H9 (cell line): ENCODE results near the gene NFXL1. TPM values are rescaled to one million over a fixed set of nuclear protein-coding genes. Genes with fewer than 3 reads are reported as not detected.

Experiments
- DNase-seq: peaks from one replicate; pipeline ENCODE4 v3.0.0-alpha.2; 2017
- H2AFZ ChIP-seq: one replicate; pipeline ENCODE4 v1.6.1; 2013; ENCODE audit warnings: mild to moderate bottlenecking, low read length, control low read depth, moderate library complexity
- H2AK5ac ChIP-seq: 2 replicates; pipeline ENCODE4 v1.6.1; 2013; ENCODE audit warnings: low read length, control low read depth, mixed read lengths; ENCODE audit not compliant: insufficient read length
- H2BK120ac ChIP-seq: one replicate; pipeline ENCODE4 v1.6.1; 2013; ENCODE audit warnings: low read depth, mild to moderate bottlenecking, low read length, control low read depth, inconsistent platforms; ENCODE audit not compliant: poor library complexity, severe bottlenecking
- H2BK12ac ChIP-seq: 2 replicates; pipeline ENCODE4 v1.6.1; 2013; ENCODE audit warnings: low read length, control low read depth, mixed read lengths, low read depth; ENCODE audit not compliant: insufficient read length
- H2BK15ac ChIP-seq: 2 replicates; pipeline ENCODE4 v1.6.1; 2013; ENCODE audit warnings: low read depth, low read length, control low read depth
- H2BK20ac ChIP-seq: one replicate; pipeline ENCODE4 v1.6.1; 2013; ENCODE audit warnings: low read depth, mild to moderate bottlenecking, low read length, control low read depth, inconsistent platforms; ENCODE audit not compliant: poor library complexity, severe bottlenecking
- H2BK5ac ChIP-seq: 2 replicates; pipeline ENCODE4 v1.6.1; 2013; ENCODE audit warnings: low read length, control low read depth, mixed read lengths; ENCODE audit not compliant: insufficient read length
- H3K14ac ChIP-seq: 2 replicates; pipeline ENCODE4 v1.6.1; 2013; ENCODE audit warnings: low read length, control low read depth; ENCODE audit not compliant: insufficient read depth
- H3K18ac ChIP-seq: 2 replicates; pipeline ENCODE4 v1.6.1; 2013; ENCODE audit warnings: low read depth, mild to moderate bottlenecking, mixed read lengths, low read length, control low read depth; ENCODE audit not compliant: insufficient read length
- H3K23ac ChIP-seq: 2 replicates; pipeline ENCODE4 v1.6.1; 2013; ENCODE audit warnings: low read length, control low read depth, mixed read lengths, low read depth; ENCODE audit not compliant: insufficient read length
- H3K23me2 ChIP-seq: 2 replicates; pipeline ENCODE4 v1.6.1; 2013; ENCODE audit warnings: low read depth, mild to moderate bottlenecking, mixed read lengths, low read length, control low read depth; ENCODE audit not compliant: insufficient read length, poor library complexity, severe bottlenecking
- H3K27ac ChIP-seq: 2 replicates; pipeline ENCODE4 v1.5.1; 2013; ENCODE audit warnings: low read length, control low read depth, mixed read lengths, low read depth; ENCODE audit not compliant: insufficient read length
- H3K27me3 ChIP-seq: 2 replicates; pipeline ENCODE4 v1.6.1; 2013; ENCODE audit warnings: low read length, control low read depth, inconsistent platforms; ENCODE audit not compliant: insufficient read depth
- H3K4ac ChIP-seq: 2 replicates; pipeline ENCODE4 v1.6.1; 2013; ENCODE audit warnings: low read depth, mild to moderate bottlenecking, control low read depth, inconsistent platforms, low read length, moderate library complexity
- H3K4me1 ChIP-seq: 2 replicates; pipeline ENCODE4 v1.6.1; 2013; ENCODE audit warnings: low read length, control low read depth, inconsistent platforms; ENCODE audit not compliant: insufficient read depth
- H3K4me2 ChIP-seq: 2 replicates; pipeline ENCODE4 v1.6.1; 2013; ENCODE audit warnings: low read length, control low read depth, mixed read lengths; ENCODE audit not compliant: insufficient read length, insufficient read depth
- H3K56ac ChIP-seq: 2 replicates; pipeline ENCODE4 v1.6.1; 2013; ENCODE audit warnings: low read depth, mild to moderate bottlenecking, mixed read lengths, low read length, control low read depth; ENCODE audit not compliant: insufficient read length
- H3K79me1 ChIP-seq: 2 replicates; pipeline ENCODE4 v1.6.1; 2013; ENCODE audit warnings: low read depth, mild to moderate bottlenecking, moderate library complexity, low read length, control low read depth, inconsistent platforms; ENCODE audit not compliant: insufficient read depth, poor library complexity, severe bottlenecking
- H3K79me2 ChIP-seq: 2 replicates; pipeline ENCODE4 v1.6.1; 2013; ENCODE audit warnings: low read length, control low read depth, inconsistent platforms; ENCODE audit not compliant: insufficient read depth
- H3K9ac ChIP-seq: 2 replicates; pipeline ENCODE4 v1.6.1; 2013; ENCODE audit warnings: low read length, control low read depth, mixed read lengths; ENCODE audit not compliant: insufficient read length; ENCODE audit errors: extremely low read depth
- H3K9me3 ChIP-seq: one replicate; pipeline ENCODE4 v1.6.1; 2013; ENCODE audit warnings: low read depth, low read length, inconsistent platforms; ENCODE audit not compliant: control insufficient read depth
- H3T11ph ChIP-seq: one replicate; pipeline ENCODE4 v1.6.1; 2013; ENCODE audit warnings: mild to moderate bottlenecking, low read length, control low read depth, inconsistent platforms
- H4K20me1 ChIP-seq: one replicate; pipeline ENCODE4 v1.6.1; 2013; ENCODE audit not compliant: control insufficient read depth, insufficient read length, insufficient read depth
- H4K5ac ChIP-seq: 2 replicates; pipeline ENCODE4 v1.6.1; 2013; ENCODE audit warnings: low read depth, mild to moderate bottlenecking, mixed read lengths, low read length, control low read depth; ENCODE audit not compliant: insufficient read length
- H4K8ac ChIP-seq: replicated peaks from 2 replicates; pipeline ENCODE4 v1.6.1; 2013; ENCODE audit warnings: low read length, control low read depth, mixed read lengths, low read depth; ENCODE audit not compliant: insufficient read length
- H4K91ac ChIP-seq: 2 replicates; pipeline ENCODE4 v1.6.1; 2013; ENCODE audit warnings: low read depth, mild to moderate bottlenecking, moderate library complexity, mixed read lengths, low read length, control low read depth; ENCODE audit not compliant: insufficient read length
- H3K27ac Mint-ChIP-seq, 3 experiments: 2 replicates in 2 of 3; 3 replicates in 1 of 3; pipeline ENCODE4 v1.8.0; 2020 to 2021; ENCODE audit warnings: mixed read lengths in 3 of 3, mild to moderate bottlenecking in 1 of 3, moderate library complexity in 1 of 3
- H3K27me3 Mint-ChIP-seq: 2 replicates; pipeline ENCODE4 v1.8.0; 2021; ENCODE audit warnings: low read depth, mild to moderate bottlenecking, moderate library complexity, mixed read lengths
- H3K36me3 Mint-ChIP-seq, 3 experiments: 2 replicates in 2 of 3; 3 replicates in 1 of 3; pipeline ENCODE4 v1.8.0; 2020 to 2021; ENCODE audit warnings: low read depth in 3 of 3, mixed read lengths in 3 of 3; ENCODE audit not compliant: insufficient read depth in 1 of 3
- H3K4me1 Mint-ChIP-seq, 2 experiments: 2 replicates each; pipeline ENCODE4 v1.8.0; 2020; ENCODE audit warnings: mixed read lengths in 2 of 2
- H3K4me3 Mint-ChIP-seq, 2 experiments: 2 replicates in 1 of 2; 3 replicates in 1 of 2; pipeline ENCODE4 v1.8.0; 2020 to 2021; ENCODE audit warnings: mild to moderate bottlenecking in 2 of 2, mixed read lengths in 2 of 2, moderate library complexity in 1 of 2
- H3K9me3 Mint-ChIP-seq, 2 experiments: 2 replicates in 1 of 2; 3 replicates in 1 of 2; pipeline ENCODE4 v1.8.0; 2020; ENCODE audit warnings: mild to moderate bottlenecking in 2 of 2, mixed read lengths in 2 of 2, moderate library complexity in 1 of 2
- WGBS: extraction: QIAGEN DNeasy Blood & Tissue Kit; methylation state at CpG from one replicate; pipeline ENCODE4 v1.1.7; 2013; ENCODE audit warnings: missing lambda C conversion rate, low lambda C conversion rate, mixed read lengths; ENCODE audit not compliant: insufficient read length; ENCODE audit errors: extremely low coverage; 5-methylcytosine and 5-hydroxymethylcytosine counted together
- total RNA-seq: library from RNA; stranded (reverse); gene quantifications from 2 replicates; pipeline ENCODE4 v1.2.1, GENCODE V29; 2021
- TF ChIP-seq, protein P1 (sequence below): fragments of 200-600 bp; sonication (generic); conservative IDR thresholded peaks from 3 replicates; pipeline ENCODE4 v1.8.0; 2021; ENCODE audit warnings: antibody characterized with exemption, mild to moderate bottlenecking

The NFXL1 gene
- total RNA-seq, 1 experiment from 2014 or later: 33.8 TPM

- Mint-ChIP-seq H3K4me3 (no peak overlapping the region), H3K4me1 (peaks cover 8 to 9% of the 10 kb centered on the region in 2 experiments), H3K36me3 (peaks cover 0 to 14% (median 0%) of the 10 kb centered on the region in 3 experiments; a peak in 4 of 7 replicates), H3K27me3 (peaks cover 4% of the 10 kb centered on the region), H3K27ac (no peak overlapping the region; a peak in 1 of 7 replicates), H3K9me3 (peaks cover 10 to 13% of the 10 kb centered on the region in 2 experiments)
- no peak overlapping the region for H4K8ac ChIP-seq
- H3K23ac ChIP-seq: no peak overlapping the region
- H3K27ac ChIP-seq: no peak overlapping the region
- H4K5ac ChIP-seq: no peak overlapping the region
- no peak overlapping the region for H2BK120ac ChIP-seq
- no CpG with 5 or more reads among the region's 5 CpGs for WGBS
- no peak overlapping the region for H3K4ac ChIP-seq
- H3K23me2 ChIP-seq: peaks cover under 1% of the 10 kb centered on the region
- no peak overlapping the region for H3K4me2 ChIP-seq
- no peak for DNase-seq
- H3T11ph ChIP-seq: no peak overlapping the region
- no peaks in the 10 kb centered on the region for H3K79me1 ChIP-seq
- H2BK20ac ChIP-seq: no peak overlapping the region
- H3K79me2 ChIP-seq: no peaks in the 10 kb centered on the region
- no peaks in the 10 kb centered on the region for H4K20me1 ChIP-seq
- H2BK15ac ChIP-seq: no peak overlapping the region
- H3K9me3 ChIP-seq: no peaks in the 10 kb centered on the region
- H3K9ac ChIP-seq: no peak overlapping the region
- H3K27me3 ChIP-seq: no peaks in the 10 kb centered on the region
- H2AFZ ChIP-seq: no peak overlapping the region
- H2BK5ac ChIP-seq: no peak overlapping the region
- no peak overlapping the region for H2BK12ac ChIP-seq
- H3K56ac ChIP-seq: no peak overlapping the region
- peaks cover 6% of the 10 kb centered on the region; the same call in 1 of the 2 replicates for H3K4me1 ChIP-seq
- no peak overlapping the region for H3K18ac ChIP-seq
- no peak overlapping the region for H2AK5ac ChIP-seq
- TF ChIP-seq, protein P1, sequence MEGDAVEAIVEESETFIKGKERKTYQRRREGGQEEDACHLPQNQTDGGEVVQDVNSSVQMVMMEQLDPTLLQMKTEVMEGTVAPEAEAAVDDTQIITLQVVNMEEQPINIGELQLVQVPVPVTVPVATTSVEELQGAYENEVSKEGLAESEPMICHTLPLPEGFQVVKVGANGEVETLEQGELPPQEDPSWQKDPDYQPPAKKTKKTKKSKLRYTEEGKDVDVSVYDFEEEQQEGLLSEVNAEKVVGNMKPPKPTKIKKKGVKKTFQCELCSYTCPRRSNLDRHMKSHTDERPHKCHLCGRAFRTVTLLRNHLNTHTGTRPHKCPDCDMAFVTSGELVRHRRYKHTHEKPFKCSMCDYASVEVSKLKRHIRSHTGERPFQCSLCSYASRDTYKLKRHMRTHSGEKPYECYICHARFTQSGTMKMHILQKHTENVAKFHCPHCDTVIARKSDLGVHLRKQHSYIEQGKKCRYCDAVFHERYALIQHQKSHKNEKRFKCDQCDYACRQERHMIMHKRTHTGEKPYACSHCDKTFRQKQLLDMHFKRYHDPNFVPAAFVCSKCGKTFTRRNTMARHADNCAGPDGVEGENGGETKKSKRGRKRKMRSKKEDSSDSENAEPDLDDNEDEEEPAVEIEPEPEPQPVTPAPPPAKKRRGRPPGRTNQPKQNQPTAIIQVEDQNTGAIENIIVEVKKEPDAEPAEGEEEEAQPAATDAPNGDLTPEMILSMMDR: no peak
- no peak overlapping the region for H3K14ac ChIP-seq
- no peak overlapping the region for H4K91ac ChIP-seq
Observed at GRCh38 chr4:47831026-47831679, 83.2 kb downstream of the NFXL1 start.
